ENCODE measurements around the gene ADIPOR2. TPM values are rescaled to one million over a fixed set of nuclear protein-coding genes. Genes with fewer than 3 reads are reported as not detected.

Gene ADIPOR2
- total RNA-seq, 1 experiment from 2014 or later = 26.5 TPM

DNA sequence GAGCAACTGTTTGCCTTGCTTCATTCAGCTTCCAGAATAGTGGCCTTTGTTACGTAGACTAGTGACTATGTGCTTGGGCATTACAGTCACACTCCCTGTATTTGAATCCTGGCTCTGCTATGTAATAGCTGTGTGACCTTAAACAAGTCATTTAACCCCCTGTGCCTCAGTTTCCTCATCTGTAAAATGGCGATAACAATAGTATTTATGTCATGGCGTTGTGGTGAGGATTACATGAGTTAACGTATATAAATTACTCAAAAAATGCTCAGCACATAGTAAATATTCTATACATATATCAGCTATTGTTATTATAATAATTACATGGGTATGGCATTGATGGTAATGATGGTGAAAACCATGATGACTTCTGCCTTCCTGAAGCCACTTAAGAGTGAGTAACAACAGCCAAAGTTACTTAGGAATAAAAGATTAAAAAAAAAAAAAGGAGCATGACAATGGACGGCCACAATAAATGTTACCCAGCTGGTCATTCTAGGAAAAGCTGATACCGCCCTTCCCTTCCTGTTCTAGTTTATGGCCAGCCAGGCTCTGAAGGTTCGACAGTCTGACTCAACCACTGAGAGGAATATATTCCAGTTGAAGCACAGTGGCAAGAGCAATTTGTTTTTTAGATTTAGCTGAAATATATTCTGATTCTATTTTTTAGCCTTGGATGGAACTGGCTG, 9.9 kb upstream of the ADIPOR2 start:
- Histone ChIP-seq H3K27me3 (ENCODE audit: low read length) (no peaks in the 10 kb centered on the region), H3K4me1 (ENCODE audit: insufficient read depth, low read length) (no peaks in the 10 kb centered on the region), H3K9ac (ENCODE audit: low read length) (no peak overlapping the region), H3K27ac (ENCODE audit: low read length) (no peak overlapping the region), H3K4me3 (ENCODE audit: low read length) (no peak overlapping the region), H4K20me1 (ENCODE audit: low read length) (no peaks in the 10 kb centered on the region), H3K36me3 (ENCODE audit: low read depth, low read length) (no peaks in the 10 kb centered on the region), H3K9me2 (replicated peaks; ENCODE audit: low read length) (no peaks in the 10 kb centered on the region), H3K79me2 (ENCODE audit: low read length) (no peaks in the 10 kb centered on the region), H3K9me3 (ENCODE audit: low read length) (no peaks in the 10 kb centered on the region), H2AFZ (ENCODE audit: low read length) (no peak overlapping the region), H3F3A (ENCODE audit: low read length, unreplicated experiment) (no peaks in the 10 kb centered on the region), H3K4me2 (ENCODE audit: low read length) (no peak overlapping the region)
- TF ChIP-seq EZH2 (IDR thresholded peaks at IDR 0.05; ENCODE audit: low read length, unreplicated experiment) (no peak), EZH2phosphoT487 (IDR thresholded peaks at IDR 0.05; ENCODE audit: borderline replicate concordance, low read length) (no peak)
- TF ChIP-seq, protein P1, sequence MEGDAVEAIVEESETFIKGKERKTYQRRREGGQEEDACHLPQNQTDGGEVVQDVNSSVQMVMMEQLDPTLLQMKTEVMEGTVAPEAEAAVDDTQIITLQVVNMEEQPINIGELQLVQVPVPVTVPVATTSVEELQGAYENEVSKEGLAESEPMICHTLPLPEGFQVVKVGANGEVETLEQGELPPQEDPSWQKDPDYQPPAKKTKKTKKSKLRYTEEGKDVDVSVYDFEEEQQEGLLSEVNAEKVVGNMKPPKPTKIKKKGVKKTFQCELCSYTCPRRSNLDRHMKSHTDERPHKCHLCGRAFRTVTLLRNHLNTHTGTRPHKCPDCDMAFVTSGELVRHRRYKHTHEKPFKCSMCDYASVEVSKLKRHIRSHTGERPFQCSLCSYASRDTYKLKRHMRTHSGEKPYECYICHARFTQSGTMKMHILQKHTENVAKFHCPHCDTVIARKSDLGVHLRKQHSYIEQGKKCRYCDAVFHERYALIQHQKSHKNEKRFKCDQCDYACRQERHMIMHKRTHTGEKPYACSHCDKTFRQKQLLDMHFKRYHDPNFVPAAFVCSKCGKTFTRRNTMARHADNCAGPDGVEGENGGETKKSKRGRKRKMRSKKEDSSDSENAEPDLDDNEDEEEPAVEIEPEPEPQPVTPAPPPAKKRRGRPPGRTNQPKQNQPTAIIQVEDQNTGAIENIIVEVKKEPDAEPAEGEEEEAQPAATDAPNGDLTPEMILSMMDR (conservative IDR thresholded peaks at IDR 0.05; ENCODE audit: low read depth, low read length) = no peak
- ChIA-PET POLR2A (ENCODE audit: unreplicated experiment) (no interaction called here), CTCF (no interaction called here)
- BruUV-seq (replicated peaks) = no TSS peak
- ATAC-seq (no peak), DNase-seq (no peak)
- intact Hi-C loops (cut with micrococcal nuclease) = no loop called here

DNA sequence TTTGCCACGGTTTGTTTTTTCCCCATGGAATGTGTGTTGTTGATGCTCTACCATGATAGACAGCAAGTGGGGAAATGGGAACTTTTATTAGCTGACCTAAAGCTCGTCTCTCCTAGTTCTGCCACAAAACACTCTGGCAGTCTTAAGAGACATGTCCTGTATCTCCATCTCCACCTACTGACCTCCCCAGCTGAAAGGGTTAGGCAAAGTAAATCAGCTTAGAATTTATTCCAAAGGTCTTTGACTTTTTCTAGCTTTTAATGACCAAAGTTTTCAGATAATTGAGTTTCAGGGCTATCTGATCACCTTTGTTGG, 9.4 kb upstream of the ADIPOR2 start:
- Histone ChIP-seq H3K27ac (ENCODE audit: low read length) (no peak overlapping the region), H4K20me1 (ENCODE audit: low read length) (no peaks in the 10 kb centered on the region), H2AFZ (ENCODE audit: low read length) (no peak overlapping the region), H3K79me2 (ENCODE audit: low read length) (no peaks in the 10 kb centered on the region), H3F3A (ENCODE audit: low read length, unreplicated experiment) (no peaks in the 10 kb centered on the region), H3K4me2 (ENCODE audit: low read length) (no peak overlapping the region), H3K36me3 (ENCODE audit: low read depth, low read length) (no peaks in the 10 kb centered on the region), H3K9ac (ENCODE audit: low read length) (no peak overlapping the region), H3K9me2 (replicated peaks; ENCODE audit: low read length) (no peaks in the 10 kb centered on the region), H3K4me3 (ENCODE audit: low read length) (no peak overlapping the region), H3K9me3 (ENCODE audit: low read length) (no peaks in the 10 kb centered on the region), H3K4me1 (ENCODE audit: insufficient read depth, low read length) (no peaks in the 10 kb centered on the region), H3K27me3 (ENCODE audit: low read length) (no peaks in the 10 kb centered on the region)
- ChIA-PET POLR2A (ENCODE audit: unreplicated experiment) (no interaction called here), CTCF (no interaction called here)
- intact Hi-C loops (cut with micrococcal nuclease) = no loop called here
- BruUV-seq (replicated peaks) = no TSS peak
- TF ChIP-seq, protein P1 (conservative IDR thresholded peaks at IDR 0.05; ENCODE audit: low read depth, low read length) = no peak
- TF ChIP-seq EZH2 (IDR thresholded peaks at IDR 0.05; ENCODE audit: low read length, unreplicated experiment) = no peak
- no peak for TF ChIP-seq EZH2phosphoT487 (IDR thresholded peaks at IDR 0.05; ENCODE audit: borderline replicate concordance, low read length)
- ATAC-seq = no peak
- DNase-seq = no peak

DNA sequence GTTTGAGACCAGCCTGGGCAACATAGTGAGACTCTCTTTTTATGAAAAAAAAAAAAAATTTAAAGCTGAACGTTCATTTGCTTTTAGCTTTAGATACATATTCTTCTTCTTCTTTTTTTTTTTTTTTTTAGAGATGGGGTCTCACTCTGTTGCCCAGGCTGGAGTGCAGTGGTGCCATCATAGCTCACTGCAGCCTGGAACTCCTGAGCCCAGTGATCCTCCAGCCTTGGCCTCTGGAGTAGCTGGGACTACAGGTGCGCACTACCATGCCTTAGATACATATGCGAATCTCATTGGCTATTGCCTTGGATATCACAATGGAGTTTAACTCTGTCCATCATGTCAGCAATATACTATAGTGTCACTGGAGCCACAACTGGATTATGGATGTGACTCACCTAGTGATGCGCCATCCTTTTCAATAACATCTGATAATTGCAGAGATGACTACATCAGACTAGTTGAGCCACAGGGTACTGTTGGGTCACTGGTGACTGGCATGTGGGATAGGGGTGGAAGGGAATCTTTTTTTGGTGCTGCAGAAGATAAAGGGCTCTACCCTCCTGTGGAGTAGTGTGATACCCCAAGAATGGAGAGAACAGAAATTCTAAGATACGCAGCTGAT, 2.7 kb upstream of the ADIPOR2 start:
- no peak overlapping the region for H3K9ac ChIP-seq (ENCODE audit: low read length)
- H3F3A ChIP-seq (ENCODE audit: low read length, unreplicated experiment) = no peaks in the 10 kb centered on the region
- peaks cover 18% of the 10 kb centered on the region for H3K4me1 ChIP-seq (ENCODE audit: insufficient read depth, low read length)
- H3K27me3 ChIP-seq (ENCODE audit: low read length) = no peaks in the 10 kb centered on the region
- no peaks in the 10 kb centered on the region for H3K9me2 ChIP-seq (replicated peaks; ENCODE audit: low read length)
- no peak overlapping the region for H3K27ac ChIP-seq (ENCODE audit: low read length)
- ChIA-PET POLR2A (ENCODE audit: unreplicated experiment) (no interaction called here), CTCF (no interaction called here)
- no peaks in the 10 kb centered on the region for H3K9me3 ChIP-seq (ENCODE audit: low read length)
- BruUV-seq (replicated peaks) = no TSS peak
- H3K4me3 ChIP-seq (ENCODE audit: low read length) = no peak overlapping the region
- no peaks in the 10 kb centered on the region for H3K36me3 ChIP-seq (ENCODE audit: low read depth, low read length)
- no peak for TF ChIP-seq EZH2phosphoT487 (IDR thresholded peaks at IDR 0.05; ENCODE audit: borderline replicate concordance, low read length)
- TF ChIP-seq EZH2 (IDR thresholded peaks at IDR 0.05; ENCODE audit: low read length, unreplicated experiment) = no peak
- DNase-seq (peak; percentile 45), ATAC-seq (no peak)
- H3K4me2 ChIP-seq (ENCODE audit: low read length) = no peak overlapping the region
- peaks cover 15% of the 10 kb centered on the region for H4K20me1 ChIP-seq (ENCODE audit: low read length)
- peaks cover 28% of the 10 kb centered on the region for H3K79me2 ChIP-seq (ENCODE audit: low read length)
- intact Hi-C loops (cut with micrococcal nuclease) = no loop called here
- H2AFZ ChIP-seq (ENCODE audit: low read length) = no peak overlapping the region

Data from PC-3 (cell line).